Measurements from ENCODE around the gene DACH1.

Gene DACH1

GRCh38 chr13:71546881-71547280 is 320.1 kb downstream of the DACH1 start:
- ATAC-seq = no peak
- no peak for TF ChIP-seq POU6F1 (CRISPR knock-in tag; IDR thresholded peaks at IDR 0.05; ENCODE audit: borderline replicate concordance, low read depth)
- TF ChIP-seq CSDC2 (CRISPR knock-in tag; IDR thresholded peaks at IDR 0.05) = no peak
- no peak for TF ChIP-seq OSR1 (CRISPR knock-in tag; IDR thresholded peaks at IDR 0.05)
- TF ChIP-seq TSHZ2 (CRISPR knock-in tag; IDR thresholded peaks at IDR 0.05) = no peak
- TF ChIP-seq PPARA (CRISPR knock-in tag; IDR thresholded peaks at IDR 0.05; ENCODE audit: borderline replicate concordance) = no peak
- no peak for TF ChIP-seq ESRRG (CRISPR knock-in tag; IDR thresholded peaks at IDR 0.05)
- no peak for TF ChIP-seq ZNF8 (CRISPR knock-in tag; IDR thresholded peaks at IDR 0.05)

- TF ChIP-seq PATZ1 (CRISPR knock-in tag; IDR thresholded peaks at IDR 0.05; ENCODE audit: borderline replicate concordance) (no peak), TCF4 (CRISPR knock-in tag; IDR thresholded peaks at IDR 0.05; ENCODE audit: borderline replicate concordance) (peak; percentile 69; the same call in 1 of the 2 replicates)
- ATAC-seq = no peak
Observed at GRCh38 chr13:71540098-71540497, 326.9 kb downstream of the DACH1 start.

GRCh38 chr13:71536201-71536600 is 330.8 kb downstream of the DACH1 start:
- TF ChIP-seq ISL1 (CRISPR knock-in tag; IDR thresholded peaks at IDR 0.05) = no peak
- no peak for TF ChIP-seq TSHZ2 (CRISPR knock-in tag; IDR thresholded peaks at IDR 0.05)
- TF ChIP-seq GLIS3 (CRISPR knock-in tag; IDR thresholded peaks at IDR 0.05) = no peak
- no peak for TF ChIP-seq PATZ1 (CRISPR knock-in tag; IDR thresholded peaks at IDR 0.05; ENCODE audit: borderline replicate concordance)
- no peak for TF ChIP-seq ZNF565 (CRISPR knock-in tag; conservative IDR thresholded peaks at IDR 0.05; ENCODE audit: low read depth)
- no peak for TF ChIP-seq RARB (CRISPR knock-in tag; IDR thresholded peaks at IDR 0.05)
- TF ChIP-seq ZFP3 (CRISPR knock-in tag; IDR thresholded peaks at IDR 0.05) = no peak
- ATAC-seq = no peak

- peak; percentile 83 for ATAC-seq
- TF ChIP-seq TSHZ2 (CRISPR knock-in tag; IDR thresholded peaks at IDR 0.05) (no peak), BACH2 (CRISPR knock-in tag; IDR thresholded peaks at IDR 0.05; ENCODE audit: borderline replicate concordance) (no peak), TOX (CRISPR knock-in tag; IDR thresholded peaks at IDR 0.05; ENCODE audit: borderline replicate concordance) (no peak), ZC3H10 (CRISPR knock-in tag; IDR thresholded peaks at IDR 0.05) (no peak), ARNTL (CRISPR knock-in tag; IDR thresholded peaks at IDR 0.05; ENCODE audit: borderline replicate concordance, low read depth) (no peak), SNAI2 (CRISPR knock-in tag; IDR thresholded peaks at IDR 0.05) (no peak), PATZ1 (CRISPR knock-in tag; IDR thresholded peaks at IDR 0.05; ENCODE audit: borderline replicate concordance) (no peak), PPARA (CRISPR knock-in tag; IDR thresholded peaks at IDR 0.05; ENCODE audit: borderline replicate concordance) (no peak), TCF4 (CRISPR knock-in tag; IDR thresholded peaks at IDR 0.05; ENCODE audit: borderline replicate concordance) (no peak; the same call in none of the 2 replicates), ESRRG (CRISPR knock-in tag; IDR thresholded peaks at IDR 0.05) (no peak)
Observed at GRCh38 chr13:71524613-71525304, 342.2 kb downstream of the DACH1 start.

Data from SK-N-SH treated with all-trans-retinoic acid at 6 μM for 48 hours (cell line).